Activated T-cell treated with anti-CD3 and anti-CD28 coated beads for 1 hour (primary cell): Measurements from ENCODE around the gene ERN1.

Experiments
- DNase-seq: peaks from one replicate; pipeline ENCODE4 v3.0.0-alpha.2; 2020; ENCODE audit warnings: low read depth

ERN1 gene

DNA sequence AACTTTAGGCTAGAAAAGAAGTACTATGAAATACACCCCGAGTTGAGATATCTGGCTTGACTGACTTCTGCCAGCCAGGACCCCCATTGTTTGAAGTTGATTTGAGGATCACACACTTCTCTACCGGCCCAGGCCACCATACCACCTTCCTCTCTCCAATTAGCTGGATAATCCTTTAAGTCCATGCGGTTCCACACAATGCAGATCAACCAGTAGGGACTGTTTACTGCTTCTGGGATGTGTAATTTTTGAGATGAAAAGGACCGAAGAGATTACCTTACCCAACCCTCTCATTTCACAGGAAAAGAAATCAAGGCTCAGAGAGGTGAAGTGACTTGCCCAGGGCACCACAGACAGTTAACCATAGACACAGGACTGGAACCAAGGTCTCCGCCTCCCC is 20.5 kb downstream of the ERN1 start:
- DNase-seq, result no peak

DNA sequence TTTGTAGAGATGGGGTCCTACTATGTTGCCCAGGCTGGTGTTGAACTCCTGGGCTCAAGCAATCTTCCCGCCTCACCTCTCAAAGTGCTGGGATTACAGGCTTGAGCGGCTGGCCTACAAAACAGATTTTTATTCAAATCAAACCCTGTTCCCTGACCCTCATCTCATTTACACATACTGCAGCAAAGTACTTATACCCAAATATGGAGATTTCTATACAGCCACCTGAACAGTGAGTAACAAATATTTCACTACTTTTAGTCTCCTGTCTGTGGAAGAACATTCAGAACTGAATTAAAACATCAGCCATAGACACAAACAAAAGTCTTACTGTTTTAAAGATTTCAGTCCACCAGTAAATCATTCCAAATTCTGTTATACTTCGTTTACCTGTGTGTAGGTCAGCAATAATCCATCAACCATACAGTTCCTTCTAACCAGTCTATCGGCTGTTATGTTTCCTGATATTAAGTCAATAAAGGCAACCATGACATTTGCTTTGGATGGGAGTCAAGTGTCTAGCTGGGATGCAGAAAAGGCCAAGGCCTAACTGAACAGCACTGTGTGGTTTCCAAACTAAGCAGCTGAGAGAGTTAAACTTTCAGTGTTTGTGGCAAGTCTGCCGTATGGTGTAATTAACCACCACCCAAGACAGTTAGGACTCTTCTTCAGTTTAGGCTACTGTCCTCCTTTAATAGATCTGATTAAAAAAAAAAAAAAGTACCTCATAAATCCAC is 22.3 kb downstream of the ERN1 start:
- DNase-seq, result no peak

DNA sequence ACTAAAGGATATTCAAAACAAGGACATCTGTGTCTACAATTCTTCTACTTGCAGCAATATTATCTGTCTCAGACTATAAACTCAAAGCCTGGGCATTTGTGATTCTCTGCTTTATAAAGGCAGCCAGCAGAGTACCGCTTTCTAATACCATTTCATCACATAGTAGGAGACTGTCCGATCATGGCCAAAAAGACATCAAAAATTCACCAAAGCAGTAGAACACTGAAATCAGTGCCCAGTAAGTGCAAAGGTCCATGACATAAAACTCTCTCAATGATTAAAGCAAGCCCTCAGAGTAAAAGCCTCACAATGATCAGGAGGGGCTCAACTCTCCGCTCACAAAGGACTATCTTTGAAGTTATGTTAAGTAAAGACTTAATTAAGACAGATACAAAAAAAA is 23.0 kb downstream of the ERN1 start:
- no peak for DNase-seq

GRCh38 chr17:64103391-64104364 is 26.3 kb downstream of the ERN1 start:
- no peak for DNase-seq

GRCh38 chr17:64102627-64103390 is 27.1 kb downstream of the ERN1 start:
- no peak for DNase-seq

DNA sequence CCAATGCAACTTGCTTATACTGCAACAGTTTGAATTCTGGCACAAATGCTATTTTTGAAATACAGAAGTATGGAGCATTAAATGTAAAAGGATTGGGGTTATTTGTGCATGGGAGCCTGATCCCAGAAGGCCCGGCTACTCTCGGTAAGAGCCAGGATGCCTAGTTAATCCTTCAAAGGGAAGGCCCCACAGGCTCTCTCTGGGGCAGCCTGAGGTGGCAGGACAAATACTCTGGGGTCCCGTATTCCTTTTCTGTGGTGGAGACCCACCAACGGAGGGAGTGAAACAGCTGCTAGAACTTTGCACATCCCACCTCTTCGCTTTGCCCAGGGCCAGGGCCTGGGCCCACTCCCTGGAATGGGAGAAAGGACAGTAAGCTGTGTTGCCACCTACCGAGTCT is 30.4 kb downstream of the ERN1 start:
- DNase-seq, result no peak

GRCh38 chr17:64097196-64097936 is 32.6 kb downstream of the ERN1 start:
- no peak for DNase-seq

- no peak for DNase-seq
These were observed 33.9 kb downstream of the ERN1 start for GRCh38 chr17:64096037-64096436.

GRCh38 chr17:64095144-64095882 is 34.6 kb downstream of the ERN1 start:
- no peak for DNase-seq

GRCh38 chr17:64094412-64094811 is 35.5 kb downstream of the ERN1 start:
- no peak for DNase-seq

DNA sequence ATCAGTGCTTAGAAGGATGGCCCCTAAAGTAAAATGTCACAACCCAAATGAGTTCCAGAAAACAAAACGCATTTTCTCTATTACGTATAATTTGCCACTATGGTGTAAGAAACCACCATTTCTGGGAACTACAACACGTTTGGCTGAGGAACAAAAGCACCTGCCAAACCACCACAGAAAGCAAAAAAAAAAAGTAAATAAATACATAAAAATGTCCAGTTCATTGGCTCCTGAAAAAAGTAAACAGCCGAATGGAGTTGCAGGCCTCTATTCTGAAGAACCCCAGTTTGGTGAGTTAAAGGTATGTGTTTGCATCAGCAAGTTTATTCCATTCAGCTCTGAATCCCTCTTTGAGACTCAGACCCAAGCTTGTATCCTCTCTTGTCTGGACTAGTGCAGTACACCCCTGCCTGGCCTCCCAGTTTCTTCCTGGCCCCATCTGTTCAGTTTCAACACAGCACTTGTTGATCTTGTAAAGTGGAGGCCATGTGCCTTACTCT is 36.9 kb downstream of the ERN1 start:
- no peak for DNase-seq

DNA sequence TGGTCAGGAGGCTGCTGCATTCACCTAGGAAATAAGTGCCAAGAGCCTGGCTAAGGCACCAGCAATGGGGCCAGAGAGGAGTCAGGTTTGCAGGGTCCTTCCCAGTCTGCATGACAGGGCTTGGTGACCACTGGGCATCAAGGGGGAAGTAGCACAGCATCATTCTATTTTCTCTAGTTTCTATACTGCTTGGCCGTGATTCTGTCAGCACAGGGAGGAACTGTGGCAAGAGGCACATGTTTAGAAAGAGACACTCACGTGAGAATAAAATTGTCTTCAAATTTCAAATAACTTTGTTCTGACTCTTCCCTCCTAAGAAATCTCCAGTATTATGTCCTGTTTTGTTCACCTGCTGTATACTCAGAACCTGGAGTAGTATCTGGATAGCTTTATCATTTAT is 37.8 kb downstream of the ERN1 start:
- DNase-seq, result no peak

- DNase-seq, result no peak
These were observed 38.4 kb downstream of the ERN1 start for GRCh38 chr17:64091571-64091970.

GRCh38 chr17:64091116-64091515 is 38.8 kb downstream of the ERN1 start:
- no peak for DNase-seq

DNA sequence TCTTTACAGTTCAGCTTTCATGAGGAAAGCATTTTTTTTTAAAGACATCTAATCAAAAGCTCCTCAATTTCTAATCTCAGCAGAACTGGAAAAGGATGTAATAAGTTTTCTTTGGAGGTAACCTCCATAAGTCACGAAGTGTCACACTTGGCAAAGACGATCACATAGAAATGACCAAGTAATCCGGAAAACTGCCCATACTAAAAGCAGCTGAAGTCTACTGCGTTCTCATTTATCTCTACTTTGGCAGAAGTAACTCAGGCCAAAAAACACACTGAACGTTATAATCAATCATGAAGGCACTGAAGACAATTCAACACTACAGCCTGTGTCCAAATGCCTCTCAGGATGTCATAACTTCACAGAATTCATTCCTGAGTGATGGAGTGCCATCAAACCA is 39.8 kb downstream of the ERN1 start:
- DNase-seq, result no peak

GRCh38 chr17:64087252-64088005 is 42.5 kb downstream of the ERN1 start:
- no peak for DNase-seq

DNA sequence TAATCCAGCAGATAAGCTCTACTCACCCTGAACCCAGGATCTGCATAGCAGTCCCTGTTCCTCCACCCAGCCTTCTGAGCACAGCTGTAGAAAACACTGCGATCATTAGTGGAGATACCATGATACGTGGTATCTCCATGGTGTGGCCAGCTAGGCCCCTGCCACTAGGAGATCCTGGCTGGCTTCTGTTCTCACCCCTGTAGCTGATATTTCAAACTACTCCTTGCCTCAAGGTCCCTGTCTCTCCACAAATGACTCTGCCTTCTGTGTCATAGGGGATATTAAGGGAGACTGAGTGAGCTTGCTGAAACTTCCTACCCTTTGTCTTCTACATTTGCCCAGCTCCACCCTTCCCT is 44.3 kb downstream of the ERN1 start:
- DNase-seq, result no peak

DNA sequence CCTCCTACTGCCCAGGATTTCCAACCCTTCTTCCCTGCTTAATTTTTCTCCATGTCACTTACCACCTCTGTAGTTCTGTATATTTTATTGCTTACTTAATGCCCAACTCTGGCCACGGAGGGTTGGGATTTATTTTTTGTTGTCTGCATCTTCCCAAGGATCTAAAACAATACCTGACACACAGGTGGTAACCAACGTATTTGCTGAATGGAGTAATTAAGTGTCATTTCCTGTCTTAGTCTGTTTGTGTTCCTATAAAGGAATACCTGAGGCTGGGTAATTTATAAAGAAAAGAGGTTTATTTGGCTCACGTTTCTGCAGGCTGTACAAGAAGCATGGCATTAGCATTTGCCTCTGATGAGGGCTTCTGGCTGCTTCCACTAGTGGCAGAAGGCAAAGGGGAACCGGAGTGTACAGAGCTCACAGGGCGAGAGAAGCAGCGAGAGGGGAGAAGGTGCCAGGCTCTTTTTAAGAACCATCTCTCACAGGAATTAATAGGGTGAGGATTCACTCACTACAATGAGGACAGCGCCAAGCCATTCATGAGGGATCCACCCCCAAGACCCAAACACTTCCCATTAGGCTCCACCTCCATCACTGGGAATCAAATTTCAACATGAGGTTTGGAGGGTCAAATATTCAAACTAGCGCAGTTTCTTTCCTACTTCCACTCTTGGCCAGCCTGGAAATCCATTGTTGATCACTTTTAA is 44.8 kb downstream of the ERN1 start:
- no peak for DNase-seq

DNA sequence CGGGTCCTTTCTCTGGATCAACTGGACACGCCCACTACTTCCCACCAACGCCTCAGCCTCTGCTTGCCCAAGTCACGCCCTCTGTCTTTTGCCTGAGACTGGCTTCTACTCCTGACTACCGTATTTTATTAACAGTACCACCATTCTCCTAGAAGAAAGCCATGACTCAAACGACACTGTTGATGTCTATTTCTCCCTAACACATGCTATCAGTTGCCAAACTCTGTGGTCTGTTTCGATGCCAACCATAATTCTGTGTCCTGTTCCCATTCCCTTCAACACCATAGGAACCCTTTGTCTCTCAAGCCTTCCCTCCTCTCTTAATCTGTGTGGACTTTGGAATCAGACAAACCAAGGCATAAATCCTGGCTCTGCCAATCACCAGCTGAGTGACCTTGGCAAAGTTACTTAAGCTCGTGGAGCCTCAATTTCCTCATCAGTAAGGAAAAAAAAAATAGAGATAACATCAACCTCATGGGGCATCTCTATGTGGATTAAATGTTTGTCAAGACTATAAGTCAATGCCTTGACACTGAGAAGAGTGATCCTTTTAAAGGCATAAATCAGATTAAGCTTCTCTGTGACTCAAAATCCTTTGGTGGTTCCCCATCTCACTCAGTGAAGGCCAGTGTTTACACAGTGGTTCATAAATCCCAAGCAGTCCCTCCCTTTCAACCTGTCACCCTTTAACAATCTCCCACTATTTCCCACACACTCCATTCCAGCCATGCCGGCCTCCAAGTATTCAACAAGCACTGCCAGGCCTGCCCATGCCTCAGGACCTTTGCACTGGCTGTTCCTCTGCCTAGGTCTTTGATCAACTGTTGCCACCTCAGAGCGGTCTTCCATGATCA is 45.6 kb downstream of the ERN1 start:
- no peak for DNase-seq
